Spleen (tissue), 11 donors: ENCODE data around the gene RPS18. TPM values are rescaled to one million over a fixed set of nuclear protein-coding genes. Genes with fewer than 3 reads are reported as not detected.
A peak's percentile ranks its signal among the peaks of the same experiment; 100 is the strongest.

ENCODE experiments used
- DNase-seq: peaks from one replicate; pipeline ENCODE4 v3.0.0-alpha.2; 2020
- H3K27ac ChIP-seq, 8 donors: fragments of 200-600 bp; sonication (generic) in 7 of 8; 1 replicate in 4 of 8; 2 replicates in 4 of 8; pipeline versions ENCODE4 v1.5.0 to v1.8.0; 2016 to 2021; ENCODE audit warnings: inconsistent platforms in 4 of 8, mild to moderate bottlenecking in 4 of 8, moderate library complexity in 1 of 8
- H3K27me3 ChIP-seq, 7 donors: fragments of 200-600 bp; sonication (generic) in 6 of 7; replicated peaks in 1 of 7; 1 replicate in 4 of 7; 2 replicates in 3 of 7; pipeline versions ENCODE4 v1.5.0 to v1.8.0; 2016 to 2021; ENCODE audit warnings: inconsistent platforms in 3 of 7, mild to moderate bottlenecking in 1 of 7
- H3K36me3 ChIP-seq, 6 donors: fragments of 200-600 bp; sonication (generic) in 5 of 6; 1 replicate in 4 of 6; 2 replicates in 2 of 6; pipeline versions ENCODE4 v1.5.0 to v1.8.0; 2016 to 2021; ENCODE audit warnings: inconsistent platforms in 2 of 6
- H3K4me1 ChIP-seq, 6 donors: fragments of 200-600 bp; sonication (generic) in 5 of 6; 1 replicate in 3 of 6; 2 replicates in 3 of 6; pipeline versions ENCODE4 v1.5.0 to v1.8.0; 2016 to 2021; ENCODE audit warnings: inconsistent platforms in 3 of 6
- H3K4me3 ChIP-seq, 8 donors: fragments of 200-600 bp; sonication (generic) in 7 of 8; 1 replicate in 4 of 8; 2 replicates in 4 of 8; pipeline versions ENCODE4 v1.5.0 to v1.8.0; 2016 to 2021; ENCODE audit warnings: inconsistent platforms in 4 of 8, mild to moderate bottlenecking in 4 of 8, moderate library complexity in 2 of 8
- H3K9me3 ChIP-seq, 8 donors: fragments of 200-600 bp; sonication (generic) in 7 of 8; 1 replicate in 4 of 8; 2 replicates in 4 of 8; pipeline versions ENCODE4 v1.5.0 to v1.8.0; 2016 to 2021; ENCODE audit warnings: inconsistent platforms in 4 of 8
- POLR2A ChIP-seq, 3 donors: fragments of 450-650 bp; IDR thresholded peaks; one replicate each; pipeline ENCODE4 v1.5.1; 2017; ENCODE audit warnings: antibody characterized with exemption in 3 of 3, mild to moderate bottlenecking in 1 of 3
- POLR2AphosphoS5 ChIP-seq, 3 donors: sonication (generic); formaldehyde crosslinking; IDR thresholded peaks; one replicate each; pipeline ENCODE4 v1.5.1; 2017; ENCODE audit warnings: antibody characterized with exemption in 3 of 3
- WGBS, 5 donors: extraction: QIAGEN DNeasy Blood & Tissue Kit in 3 of 5; methylation state at CpG; one replicate each; pipeline versions ENCODE4 v1.1.5 to v1.1.7; 2013 to 2018; 5-methylcytosine and 5-hydroxymethylcytosine counted together
- intact Hi-C: fragments of 100-400 bp; cut with DNase I; formaldehyde crosslinking; loops from one replicate; pipeline ENCODE4 v1.15.0; 2023; ENCODE audit warnings: low total_unique reads
- polyA plus RNA-seq, 3 donors: library from polyadenylated mRNA; stranded (reverse); fragments of 200-250 nt; gene quantifications; one replicate each; pipeline ENCODE4 v1.2.1, GENCODE V29; 2013
- total RNA-seq, 7 donors: library from RNA; depleted of rRNA in 3 of 7; stranded (reverse); fragments of >200 nt in 3 of 7; fragmentation: NEBNext Ultra II Directional in 4 of 7; extraction: Animal tissue kit (Norgen Biotek cat#: 25700) in 4 of 7; gene quantifications; one replicate each; pipeline versions ENCODE4 v1.1.0 to v1.2.1, GENCODE V29; 2016 to 2021
- TF ChIP-seq, protein P1 (sequence below), 11 experiments: fragments of 200-600 bp in 7 of 11; fragments of 450-650 bp in 4 of 11; sonication (generic) in 4 of 11; IDR thresholded peaks in 8 of 11; conservative IDR thresholded peaks in 3 of 11; 1 replicate in 7 of 11; 2 replicates in 4 of 11; pipeline versions ENCODE4 v1.4.0 to v1.8.0; 2016 to 2021; ENCODE audit warnings: antibody characterized with exemption in 11 of 11, inconsistent platforms in 4 of 11, mild to moderate bottlenecking in 1 of 11
- donor health status: healthy with polysubstance abuse.
- donor health status: DM: no; HTN: no; CAD: no; lungs with moderate emphysema.
- donor health status: DM: no; HTN: no; CAD: no.
- donor health status: Bipolar disorder and iron deficiency.
- donor health status: healthy.
- donor health status: DM: no; HTN: no; CAD: no.
- donor health status: DM: yes; HTN: yes; CAD: no.

RPS18 gene
- total and polyA plus RNA-seq, 10 donors, result 1,471 to 17,605 (median 2,766) TPM

- Histone ChIP-seq H3K4me1 (peaks cover 15 to 60% (median 33%) of the 10 kb centered on the region in 6 donors), H3K27ac (peak within 1 kb of the TSS; percentile 76 to 94 (median 88)), H3K27me3 (no peaks in the 10 kb centered on the region), H3K36me3 (peaks cover 4 to 77% (median 60%) of the 10 kb centered on the region in 6 donors), H3K9me3 (no peaks in the 10 kb centered on the region), H3K4me3 (peak within 1 kb of the TSS; percentile 66 to 86 (median 83))
- peak; percentile 91 for DNase-seq
- TF ChIP-seq POLR2A (IDR thresholded peaks at IDR 0.05) (no peak), POLR2AphosphoS5 (IDR thresholded peaks at IDR 0.05) (peak; percentile 11 to 68 (median 64))
- TF ChIP-seq, protein P1, sequence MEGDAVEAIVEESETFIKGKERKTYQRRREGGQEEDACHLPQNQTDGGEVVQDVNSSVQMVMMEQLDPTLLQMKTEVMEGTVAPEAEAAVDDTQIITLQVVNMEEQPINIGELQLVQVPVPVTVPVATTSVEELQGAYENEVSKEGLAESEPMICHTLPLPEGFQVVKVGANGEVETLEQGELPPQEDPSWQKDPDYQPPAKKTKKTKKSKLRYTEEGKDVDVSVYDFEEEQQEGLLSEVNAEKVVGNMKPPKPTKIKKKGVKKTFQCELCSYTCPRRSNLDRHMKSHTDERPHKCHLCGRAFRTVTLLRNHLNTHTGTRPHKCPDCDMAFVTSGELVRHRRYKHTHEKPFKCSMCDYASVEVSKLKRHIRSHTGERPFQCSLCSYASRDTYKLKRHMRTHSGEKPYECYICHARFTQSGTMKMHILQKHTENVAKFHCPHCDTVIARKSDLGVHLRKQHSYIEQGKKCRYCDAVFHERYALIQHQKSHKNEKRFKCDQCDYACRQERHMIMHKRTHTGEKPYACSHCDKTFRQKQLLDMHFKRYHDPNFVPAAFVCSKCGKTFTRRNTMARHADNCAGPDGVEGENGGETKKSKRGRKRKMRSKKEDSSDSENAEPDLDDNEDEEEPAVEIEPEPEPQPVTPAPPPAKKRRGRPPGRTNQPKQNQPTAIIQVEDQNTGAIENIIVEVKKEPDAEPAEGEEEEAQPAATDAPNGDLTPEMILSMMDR (IDR thresholded peaks at IDR 0.05 in 8 of 11, conservative IDR thresholded peaks at IDR 0.05 in 3 of 11), result peak in 1 of 11 experiments; percentile 19
- 0 to 1% (median 0%) methylated on average over 43 of the region's 43 CpGs for WGBS, 5 donors
- intact Hi-C loops, result no loop called here
These were observed 17.3 kb downstream of the RPS18 start, which contains the start of the genes PFDN6 and WDR46 for GRCh38 chr6:33288921-33289783. Gene PFDN6 (plus strand): TSS chr6:33289601. CDS start chr6:33289857, 256 bp downstream. Gene WDR46 (minus strand): TSS chr6:33289239. CDS start chr6:33289170, 69 bp downstream.

DNA sequence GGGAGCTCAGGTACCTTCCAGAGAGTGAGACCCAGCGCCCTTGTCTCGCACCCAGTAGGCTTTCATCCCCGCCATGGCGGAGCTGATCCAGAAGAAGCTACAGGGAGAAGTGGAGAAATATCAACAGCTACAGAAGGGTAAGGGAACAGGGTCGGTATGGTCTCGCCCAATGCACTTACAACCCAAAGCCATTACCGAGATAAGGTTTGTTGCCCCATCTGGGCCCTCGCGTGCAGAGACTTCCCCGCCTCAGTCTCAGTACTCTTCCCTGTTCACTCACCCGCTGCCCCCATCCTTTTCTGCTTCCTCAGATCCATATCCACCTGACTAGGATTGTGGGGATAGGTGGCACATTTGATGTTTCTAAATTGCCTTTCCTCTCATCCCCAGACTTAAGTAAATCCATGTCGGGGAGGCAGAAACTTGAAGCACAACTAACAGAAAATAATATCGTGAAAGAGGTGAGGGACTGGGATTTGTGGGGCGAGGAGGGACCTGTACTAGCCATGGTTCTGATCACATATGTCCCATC lies 18.0 kb downstream of the RPS18 start:
- peaks cover 15 to 60% (median 36%) of the 10 kb centered on the region in 6 donors for H3K4me1 ChIP-seq
- intact Hi-C loops, result no loop called here

DNA sequence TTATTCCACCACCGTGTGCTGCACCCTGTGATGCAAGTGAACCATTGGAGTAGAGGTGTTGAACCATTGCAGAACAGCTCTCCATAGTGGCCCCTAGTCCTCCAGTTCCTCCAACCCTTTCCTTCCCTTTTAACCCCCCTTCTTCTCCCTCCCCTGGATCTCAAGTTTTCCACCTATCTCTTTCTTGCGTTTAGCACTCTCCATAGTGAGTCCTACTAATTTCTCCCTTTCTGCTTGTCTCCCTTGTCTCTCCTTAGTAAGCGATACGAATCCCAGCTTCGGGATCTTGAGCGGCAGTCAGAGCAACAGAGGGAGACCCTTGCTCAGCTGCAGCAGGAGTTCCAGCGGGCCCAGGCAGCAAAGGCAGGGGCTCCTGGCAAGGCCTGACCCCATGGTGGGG lies 18.6 kb downstream of the RPS18 start:
- 69 to 81% (median 74%) methylated on average over 7 of the region's 7 CpGs for WGBS, 5 donors
- TF ChIP-seq, protein P1 (IDR thresholded peaks at IDR 0.05 in 8 of 11, conservative IDR thresholded peaks at IDR 0.05 in 3 of 11), result no peak
- TF ChIP-seq POLR2AphosphoS5 (IDR thresholded peaks at IDR 0.05), result peak in 2 of 3 donors; percentile 34 to 43
- H3K27ac ChIP-seq, result peak overlapping the region in 4 of 8 donors; percentile 87 to 94 (median 88)
- H3K4me3 ChIP-seq, result peak overlapping the region in 5 of 8 donors; percentile 66 to 86 (median 83)
- no peak for DNase-seq
- intact Hi-C loops, result no loop called here
- H3K27me3 ChIP-seq, result no peaks in the 10 kb centered on the region
- H3K4me1 ChIP-seq, result peaks cover 15 to 66% (median 39%) of the 10 kb centered on the region in 6 donors
- no peaks in the 10 kb centered on the region for H3K9me3 ChIP-seq
- H3K36me3 ChIP-seq, result peaks cover 4 to 77% (median 64%) of the 10 kb centered on the region in 6 donors

More for the DNA sequence above, 18.0 kb downstream of the RPS18 start:
- peak overlapping the region; percentile 66 to 86 (median 83) for H3K4me3 ChIP-seq
- TF ChIP-seq POLR2AphosphoS5 (IDR thresholded peaks at IDR 0.05) (peak in 1 of 3 donors; percentile 21), POLR2A (IDR thresholded peaks at IDR 0.05) (no peak)
- TF ChIP-seq, protein P1 (IDR thresholded peaks at IDR 0.05 in 8 of 11, conservative IDR thresholded peaks at IDR 0.05 in 3 of 11), result no peak
- H3K36me3 ChIP-seq, result peaks cover 4 to 77% (median 63%) of the 10 kb centered on the region in 6 donors
- H3K27ac ChIP-seq, result peak overlapping the region; percentile 76 to 94 (median 88)
- H3K27me3 ChIP-seq, result no peaks in the 10 kb centered on the region
- WGBS, 5 donors, result 4 to 7% (median 5%) methylated on average over 14 of the region's 14 CpGs
- H3K9me3 ChIP-seq, result no peaks in the 10 kb centered on the region
- DNase-seq, result no peak
